Measurements from ENCODE around the gene PARD3. TPM values are rescaled to one million over a fixed set of nuclear protein-coding genes. Genes with fewer than 3 reads are reported as not detected.
A peak's percentile ranks its signal among the peaks of the same experiment; 100 is the strongest.

PARD3 gene
- total and polyA plus RNA-seq, 2 donors from 2014 or later = 21.1 to 47.5 TPM

DNA sequence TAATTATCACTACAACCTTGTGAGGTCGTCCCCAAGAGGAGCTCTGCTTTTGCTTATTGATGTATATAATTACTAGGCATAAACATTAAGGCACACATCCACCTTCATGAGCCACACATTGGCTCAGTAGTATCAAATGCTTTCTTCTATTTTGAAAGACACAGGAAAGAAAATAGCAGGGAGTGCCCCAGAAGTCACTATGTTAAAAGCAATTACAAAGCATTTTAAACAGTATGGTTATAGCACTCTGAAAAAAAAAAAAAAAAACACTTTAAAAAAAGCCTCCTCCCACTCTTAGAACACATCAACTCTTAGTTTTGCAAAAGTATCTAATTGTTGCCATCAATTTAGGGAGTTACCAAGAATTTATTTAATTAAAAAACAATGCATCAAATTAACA lies 474.2 kb downstream of the PARD3 start:
- intact Hi-C loops (cut with DNase I) = no loop called here
- TF ChIP-seq CTCF (IDR thresholded peaks at IDR 0.05; ENCODE audit: borderline replicate concordance, extremely low read depth, insufficient read depth) = no peak
- Histone ChIP-seq H3K27ac (ENCODE audit: low read depth in 2 of 2, low read length in 2 of 2) (peak overlapping the region in 1 of 2 donors; percentile 8), H3K4me1 (ENCODE audit: control insufficient read depth in 2 of 3, insufficient read depth in 2 of 3, low read depth in 1 of 3, low read length in 3 of 3) (no peaks in the 10 kb centered on the region), H3K4me3 (ENCODE audit: low read length in 3 of 3) (no peak overlapping the region), H3K27me3 (ENCODE audit: control insufficient read depth, insufficient read depth, low read length) (no peaks in the 10 kb centered on the region), H3K9ac (ENCODE audit: low read length in 3 of 3) (no peak overlapping the region), H3K9me3 (ENCODE audit: control insufficient read depth in 2 of 3, insufficient read depth in 1 of 3, low read length in 3 of 3) (no peaks in the 10 kb centered on the region), H3K36me3 (ENCODE audit: control insufficient read depth in 2 of 3, insufficient read depth in 3 of 3, low read length in 3 of 3) (no peaks in the 10 kb centered on the region)
- no peak for DNase-seq
- peak; percentile 35 for FAIRE-seq

- Histone ChIP-seq H3K9ac (ENCODE audit: low read length in 3 of 3) (peak overlapping the region in 1 of 3 donors; percentile 6), H3K4me3 (ENCODE audit: low read length in 3 of 3) (peak overlapping the region in 1 of 3 donors; percentile 4), H3K27ac (ENCODE audit: low read depth in 2 of 2, low read length in 2 of 2) (peak overlapping the region in 1 of 2 donors; percentile 5), H3K9me3 (ENCODE audit: control insufficient read depth in 2 of 3, insufficient read depth in 1 of 3, low read length in 3 of 3) (no peaks in the 10 kb centered on the region), H3K36me3 (ENCODE audit: control insufficient read depth in 2 of 3, insufficient read depth in 3 of 3, low read length in 3 of 3) (no peaks in the 10 kb centered on the region), H3K4me1 (ENCODE audit: control insufficient read depth in 2 of 3, insufficient read depth in 2 of 3, low read depth in 1 of 3, low read length in 3 of 3) (no peaks in the 10 kb centered on the region), H3K27me3 (ENCODE audit: control insufficient read depth, insufficient read depth, low read length) (no peaks in the 10 kb centered on the region)
- no peak for FAIRE-seq
- no peak for DNase-seq
- no peak for TF ChIP-seq CTCF (IDR thresholded peaks at IDR 0.05; ENCODE audit: borderline replicate concordance, extremely low read depth, insufficient read depth)
- intact Hi-C loops (cut with DNase I) = no loop called here
These were observed 475.1 kb downstream of the PARD3 start for GRCh38 chr10:34339816-34340553.

- intact Hi-C loops (cut with DNase I) = no loop called here
- H3K9me3 ChIP-seq (ENCODE audit: control insufficient read depth in 2 of 3, insufficient read depth in 1 of 3, low read length in 3 of 3) = no peaks in the 10 kb centered on the region
- DNase-seq (no peak), FAIRE-seq (no peak)
- no peak for TF ChIP-seq CTCF (IDR thresholded peaks at IDR 0.05; ENCODE audit: borderline replicate concordance, extremely low read depth, insufficient read depth)
- no peak overlapping the region for H3K4me3 ChIP-seq (ENCODE audit: low read length in 3 of 3)
- H3K9ac ChIP-seq (ENCODE audit: low read length in 3 of 3) = no peak overlapping the region
- no peaks in the 10 kb centered on the region for H3K4me1 ChIP-seq (ENCODE audit: control insufficient read depth in 2 of 3, insufficient read depth in 2 of 3, low read depth in 1 of 3, low read length in 3 of 3)
- no peak overlapping the region for H3K27ac ChIP-seq (ENCODE audit: low read depth in 2 of 2, low read length in 2 of 2)
- no peaks in the 10 kb centered on the region for H3K36me3 ChIP-seq (ENCODE audit: control insufficient read depth in 2 of 3, insufficient read depth in 3 of 3, low read length in 3 of 3)
- H3K27me3 ChIP-seq (ENCODE audit: control insufficient read depth, insufficient read depth, low read length) = no peaks in the 10 kb centered on the region
These were observed 477.2 kb downstream of the PARD3 start for GRCh38 chr10:34337917-34338316.

Data from kidney (tissue), 14 donors.